Measurements from ENCODE around the gene CLCN5.

Gene CLCN5

GRCh38 chrX:50068893-50069292 lies 146.5 kb downstream of the CLCN5 start:
- TF ChIP-seq POLR2A (IDR thresholded peaks at IDR 0.05; ENCODE audit: low read depth, low read length): no peak
- TF ChIP-seq POLR2AphosphoS5 (IDR thresholded peaks at IDR 0.05; ENCODE audit: low read depth, low read length): no peak
- TF ChIP-seq TAF1 (IDR thresholded peaks at IDR 0.05; ENCODE audit: borderline replicate concordance, low read depth, low read length): no peak
- DNase-seq (ENCODE audit: insufficient read length) (no peak), FAIRE-seq (no peak)

GRCh38 chrX:50071494-50071893 lies 149.1 kb downstream of the CLCN5 start:
- no peak for FAIRE-seq
- TF ChIP-seq POLR2AphosphoS5 (IDR thresholded peaks at IDR 0.05; ENCODE audit: low read depth, low read length) (no peak), POLR2A (IDR thresholded peaks at IDR 0.05; ENCODE audit: low read depth, low read length) (no peak), TAF1 (IDR thresholded peaks at IDR 0.05; ENCODE audit: borderline replicate concordance, low read depth, low read length) (no peak)
- DNase-seq (ENCODE audit: insufficient read length): no peak

GRCh38 chrX:50072110-50072509 lies 149.7 kb downstream of the CLCN5 start:
- FAIRE-seq: no peak
- TF ChIP-seq POLR2A (IDR thresholded peaks at IDR 0.05; ENCODE audit: low read depth, low read length) (no peak), TAF1 (IDR thresholded peaks at IDR 0.05; ENCODE audit: borderline replicate concordance, low read depth, low read length) (no peak)
- no peak for DNase-seq (ENCODE audit: insufficient read length)

- no peak for DNase-seq (ENCODE audit: insufficient read length)
- TF ChIP-seq POLR2AphosphoS5 (IDR thresholded peaks at IDR 0.05; ENCODE audit: low read depth, low read length): no peak
- TF ChIP-seq POLR2A (IDR thresholded peaks at IDR 0.05; ENCODE audit: low read depth, low read length): no peak
- no peak for TF ChIP-seq TAF1 (IDR thresholded peaks at IDR 0.05; ENCODE audit: borderline replicate concordance, low read depth, low read length)
- no peak for FAIRE-seq
Measured at GRCh38 chrX:50073601-50074000, 151.2 kb downstream of the CLCN5 start.

- TF ChIP-seq POLR2AphosphoS5 (IDR thresholded peaks at IDR 0.05; ENCODE audit: low read depth, low read length) (no peak), POLR2A (IDR thresholded peaks at IDR 0.05; ENCODE audit: low read depth, low read length) (no peak), TAF1 (IDR thresholded peaks at IDR 0.05; ENCODE audit: borderline replicate concordance, low read depth, low read length) (no peak)
- no peak for DNase-seq (ENCODE audit: insufficient read length)
- FAIRE-seq: no peak
Measured at GRCh38 chrX:50075630-50076339, 153.4 kb downstream of the CLCN5 start.

GRCh38 chrX:50081282-50081889 lies 159.0 kb downstream of the CLCN5 start:
- no peak for FAIRE-seq
- TF ChIP-seq POLR2AphosphoS5 (IDR thresholded peaks at IDR 0.05; ENCODE audit: low read depth, low read length) (no peak), POLR2A (IDR thresholded peaks at IDR 0.05; ENCODE audit: low read depth, low read length) (no peak), TAF1 (IDR thresholded peaks at IDR 0.05; ENCODE audit: borderline replicate concordance, low read depth, low read length) (no peak)
- DNase-seq (ENCODE audit: insufficient read length): no peak

GRCh38 chrX:50082741-50083140 lies 160.3 kb downstream of the CLCN5 start:
- TF ChIP-seq POLR2AphosphoS5 (IDR thresholded peaks at IDR 0.05; ENCODE audit: low read depth, low read length) (no peak), TAF1 (IDR thresholded peaks at IDR 0.05; ENCODE audit: borderline replicate concordance, low read depth, low read length) (no peak), POLR2A (IDR thresholded peaks at IDR 0.05; ENCODE audit: low read depth, low read length) (no peak)
- FAIRE-seq: no peak
- no peak for DNase-seq (ENCODE audit: insufficient read length)

GRCh38 chrX:50088645-50089044 lies 166.2 kb downstream of the CLCN5 start:
- no peak for TF ChIP-seq POLR2A (IDR thresholded peaks at IDR 0.05; ENCODE audit: low read depth, low read length)
- TF ChIP-seq TAF1 (IDR thresholded peaks at IDR 0.05; ENCODE audit: borderline replicate concordance, low read depth, low read length): no peak
- TF ChIP-seq POLR2AphosphoS5 (IDR thresholded peaks at IDR 0.05; ENCODE audit: low read depth, low read length): no peak

GRCh38 chrX:50093625-50094024 lies 171.2 kb downstream of the CLCN5 start:
- no peak for DNase-seq (ENCODE audit: insufficient read length)
- no peak for FAIRE-seq
- TF ChIP-seq TAF1 (IDR thresholded peaks at IDR 0.05; ENCODE audit: borderline replicate concordance, low read depth, low read length): no peak
- no peak for TF ChIP-seq POLR2A (IDR thresholded peaks at IDR 0.05; ENCODE audit: low read depth, low read length)
- TF ChIP-seq POLR2AphosphoS5 (IDR thresholded peaks at IDR 0.05; ENCODE audit: low read depth, low read length): no peak

More at GRCh38 chrX:50088645-50089044, 166.2 kb downstream of the CLCN5 start:
- no peak for FAIRE-seq
- DNase-seq (ENCODE audit: insufficient read length): no peak

GRCh38 chrX:50097071-50097470 lies 174.7 kb downstream of the CLCN5 start:
- no peak for DNase-seq (ENCODE audit: insufficient read length)
- no peak for TF ChIP-seq POLR2AphosphoS5 (IDR thresholded peaks at IDR 0.05; ENCODE audit: low read depth, low read length)
- no peak for FAIRE-seq

GRCh38 chrX:50098241-50098640 lies 175.8 kb downstream of the CLCN5 start:
- no peak for DNase-seq (ENCODE audit: insufficient read length)
- no peak for FAIRE-seq
- TF ChIP-seq POLR2A (IDR thresholded peaks at IDR 0.05; ENCODE audit: low read depth, low read length) (no peak), POLR2AphosphoS5 (IDR thresholded peaks at IDR 0.05; ENCODE audit: low read depth, low read length) (no peak), TAF1 (IDR thresholded peaks at IDR 0.05; ENCODE audit: borderline replicate concordance, low read depth, low read length) (no peak)

- TF ChIP-seq POLR2A (IDR thresholded peaks at IDR 0.05; ENCODE audit: low read depth, low read length): no peak
- TF ChIP-seq TAF1 (IDR thresholded peaks at IDR 0.05; ENCODE audit: borderline replicate concordance, low read depth, low read length): no peak
- TF ChIP-seq POLR2AphosphoS5 (IDR thresholded peaks at IDR 0.05; ENCODE audit: low read depth, low read length): no peak
- DNase-seq (ENCODE audit: insufficient read length) (no peak), FAIRE-seq (no peak)
Measured at GRCh38 chrX:50098749-50099148, 176.4 kb downstream of the CLCN5 start.
